ENCODE measurements around the gene BBS7.

The BBS7 gene

DNA sequence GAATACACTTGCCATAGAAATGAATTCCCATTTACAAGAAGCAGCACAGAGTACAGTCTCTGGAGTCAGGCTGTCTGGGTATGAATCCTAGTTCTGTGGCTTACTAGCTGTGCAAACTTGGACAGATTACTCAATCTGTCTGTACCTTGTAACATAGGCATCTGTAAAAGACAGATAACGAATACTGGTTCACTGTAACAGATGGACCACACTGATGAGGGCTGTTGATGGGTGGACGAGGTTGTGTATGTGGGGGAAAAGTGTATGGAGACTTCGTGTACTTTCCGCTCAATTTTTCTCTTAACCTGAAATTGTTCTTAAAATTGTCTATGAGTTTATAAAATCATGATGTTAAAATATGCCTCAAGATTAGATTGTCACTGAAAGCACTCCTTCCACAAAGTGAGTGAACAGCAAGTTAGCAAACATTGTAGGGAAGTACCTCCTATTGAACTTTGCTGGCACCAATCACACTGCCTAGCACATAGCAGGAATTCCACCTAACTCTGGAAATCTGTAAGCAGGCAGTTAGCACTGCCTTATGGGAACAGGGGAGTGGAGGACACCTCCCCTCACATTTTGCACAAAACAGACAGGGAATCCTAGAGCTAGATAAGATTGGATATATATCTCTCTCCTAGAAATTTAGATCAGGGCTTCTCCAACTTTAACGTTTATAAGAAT is 75.6 kb downstream of the BBS7 start:
- DNase-seq (ENCODE audit: low read depth in 1 of 2, low spot score in 1 of 2): no peak
- H3K27ac ChIP-seq (replicated peaks): no peak overlapping the region
- no peak overlapping the region for H3K4me3 ChIP-seq (replicated peaks; ENCODE audit: insufficient read depth, low read length)
- peaks cover 6% of the 10 kb centered on the region for H3K27me3 ChIP-seq (ENCODE audit: insufficient read depth, poor library complexity, severe bottlenecking)
- TF ChIP-seq SPI1 (IDR thresholded peaks at IDR 0.05; ENCODE audit: borderline replicate concordance, low read depth) (no peak), CTCF (IDR thresholded peaks at IDR 0.05; ENCODE audit: insufficient read depth, low read length) (no peak), GABPA (IDR thresholded peaks at IDR 0.05; ENCODE audit: low read depth) (no peak), POLR2AphosphoS5 (IDR thresholded peaks at IDR 0.05; ENCODE audit: low read depth) (no peak)
- TF ChIP-seq, protein P1, sequence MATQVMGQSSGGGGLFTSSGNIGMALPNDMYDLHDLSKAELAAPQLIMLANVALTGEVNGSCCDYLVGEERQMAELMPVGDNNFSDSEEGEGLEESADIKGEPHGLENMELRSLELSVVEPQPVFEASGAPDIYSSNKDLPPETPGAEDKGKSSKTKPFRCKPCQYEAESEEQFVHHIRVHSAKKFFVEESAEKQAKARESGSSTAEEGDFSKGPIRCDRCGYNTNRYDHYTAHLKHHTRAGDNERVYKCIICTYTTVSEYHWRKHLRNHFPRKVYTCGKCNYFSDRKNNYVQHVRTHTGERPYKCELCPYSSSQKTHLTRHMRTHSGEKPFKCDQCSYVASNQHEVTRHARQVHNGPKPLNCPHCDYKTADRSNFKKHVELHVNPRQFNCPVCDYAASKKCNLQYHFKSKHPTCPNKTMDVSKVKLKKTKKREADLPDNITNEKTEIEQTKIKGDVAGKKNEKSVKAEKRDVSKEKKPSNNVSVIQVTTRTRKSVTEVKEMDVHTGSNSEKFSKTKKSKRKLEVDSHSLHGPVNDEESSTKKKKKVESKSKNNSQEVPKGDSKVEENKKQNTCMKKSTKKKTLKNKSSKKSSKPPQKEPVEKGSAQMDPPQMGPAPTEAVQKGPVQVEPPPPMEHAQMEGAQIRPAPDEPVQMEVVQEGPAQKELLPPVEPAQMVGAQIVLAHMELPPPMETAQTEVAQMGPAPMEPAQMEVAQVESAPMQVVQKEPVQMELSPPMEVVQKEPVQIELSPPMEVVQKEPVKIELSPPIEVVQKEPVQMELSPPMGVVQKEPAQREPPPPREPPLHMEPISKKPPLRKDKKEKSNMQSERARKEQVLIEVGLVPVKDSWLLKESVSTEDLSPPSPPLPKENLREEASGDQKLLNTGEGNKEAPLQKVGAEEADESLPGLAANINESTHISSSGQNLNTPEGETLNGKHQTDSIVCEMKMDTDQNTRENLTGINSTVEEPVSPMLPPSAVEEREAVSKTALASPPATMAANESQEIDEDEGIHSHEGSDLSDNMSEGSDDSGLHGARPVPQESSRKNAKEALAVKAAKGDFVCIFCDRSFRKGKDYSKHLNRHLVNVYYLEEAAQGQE (IDR thresholded peaks at IDR 0.05; ENCODE audit: insufficient replicate concordance, low read depth): no peak

DNA sequence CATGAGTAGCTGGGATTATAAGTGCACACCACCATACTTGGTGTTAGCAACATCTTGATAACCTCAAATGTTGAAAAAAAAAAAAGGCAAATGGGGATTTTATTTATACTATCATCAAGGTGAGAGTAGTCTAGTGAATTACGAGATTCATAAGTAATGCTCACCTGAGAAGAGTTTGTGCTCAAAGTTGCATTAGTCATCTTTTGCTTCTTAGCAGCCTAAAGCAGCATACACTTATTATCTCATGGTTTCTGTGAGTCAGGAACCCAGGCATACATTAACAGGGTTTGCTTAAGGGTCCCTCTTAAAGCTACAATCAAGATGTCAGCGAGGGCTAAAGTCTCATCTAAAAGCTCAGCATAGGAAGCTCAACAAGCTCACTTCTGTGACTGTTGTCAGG is 77.3 kb downstream of the BBS7 start:
- TF ChIP-seq, protein P1 (IDR thresholded peaks at IDR 0.05; ENCODE audit: insufficient replicate concordance, low read depth): no peak
- TF ChIP-seq GABPA (IDR thresholded peaks at IDR 0.05; ENCODE audit: low read depth): no peak
- TF ChIP-seq SPI1 (IDR thresholded peaks at IDR 0.05; ENCODE audit: borderline replicate concordance, low read depth): no peak
- no peak for TF ChIP-seq POLR2AphosphoS5 (IDR thresholded peaks at IDR 0.05; ENCODE audit: low read depth)
- TF ChIP-seq CTCF (IDR thresholded peaks at IDR 0.05; ENCODE audit: insufficient read depth, low read length): no peak
- H3K4me3 ChIP-seq (replicated peaks; ENCODE audit: insufficient read depth, low read length): no peak overlapping the region
- DNase-seq (ENCODE audit: low read depth in 1 of 2, low spot score in 1 of 2): no peak
- peaks cover 6% of the 10 kb centered on the region for H3K27me3 ChIP-seq (ENCODE audit: insufficient read depth, poor library complexity, severe bottlenecking)
- H3K27ac ChIP-seq (replicated peaks): no peak overlapping the region

GRCh38 chr4:121791481-121791880 is 78.8 kb downstream of the BBS7 start:
- Histone ChIP-seq H3K27me3 (ENCODE audit: insufficient read depth, poor library complexity, severe bottlenecking) (peaks cover 6% of the 10 kb centered on the region), H3K27ac (replicated peaks) (no peak overlapping the region), H3K4me3 (replicated peaks; ENCODE audit: insufficient read depth, low read length) (no peak overlapping the region)
- no peak for DNase-seq (ENCODE audit: low read depth in 1 of 2, low spot score in 1 of 2)
- TF ChIP-seq, protein P1 (IDR thresholded peaks at IDR 0.05; ENCODE audit: insufficient replicate concordance, low read depth): no peak
- no peak for TF ChIP-seq CTCF (IDR thresholded peaks at IDR 0.05; ENCODE audit: insufficient read depth, low read length)
- TF ChIP-seq SPI1 (IDR thresholded peaks at IDR 0.05; ENCODE audit: borderline replicate concordance, low read depth): no peak
- TF ChIP-seq POLR2AphosphoS5 (IDR thresholded peaks at IDR 0.05; ENCODE audit: low read depth): no peak
- no peak for TF ChIP-seq GABPA (IDR thresholded peaks at IDR 0.05; ENCODE audit: low read depth)
